NCI-H187 (cell line): Measurements from ENCODE around the gene EEF1B2.
"Not testable (repeated sequence)": the region's sequence is repeated elsewhere in the genome, so short reads cannot be mapped to it uniquely, and the experiment has no call there.

Source experiments
- DNase-seq, 2 experiments: peaks; one replicate each; lab custom pipeline; 2025; lab: John Stamatoyannopoulos, UW

The EEF1B2 gene

DNA sequence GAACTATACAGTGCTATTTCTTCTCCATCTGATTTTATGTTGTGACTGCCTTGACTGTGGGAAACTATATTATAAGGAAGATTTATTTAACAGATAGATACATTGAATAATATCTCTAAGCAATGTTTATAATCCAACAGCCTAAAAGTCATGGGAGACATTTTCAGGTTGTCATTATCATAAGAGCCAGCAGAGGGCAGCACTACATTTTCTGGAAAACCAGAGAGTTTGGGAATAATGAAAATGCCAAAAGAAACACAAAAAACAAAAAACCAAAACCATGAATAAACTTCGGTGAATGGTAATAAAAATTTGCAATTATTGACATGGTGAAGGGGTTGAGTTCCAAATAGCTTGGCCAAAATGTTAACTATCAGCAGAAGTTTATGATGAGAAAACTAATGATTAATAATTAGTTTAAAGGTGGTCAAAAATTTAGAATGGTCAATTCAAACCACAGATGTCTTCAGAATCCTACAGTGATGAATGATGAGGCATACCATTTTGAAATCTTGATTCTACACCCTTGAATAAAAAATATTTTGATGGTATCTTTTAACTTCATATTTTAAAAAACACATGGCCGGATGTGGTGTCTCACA, 4.7 kb downstream of the EEF1B2 start:
- no peak for DNase-seq

DNA sequence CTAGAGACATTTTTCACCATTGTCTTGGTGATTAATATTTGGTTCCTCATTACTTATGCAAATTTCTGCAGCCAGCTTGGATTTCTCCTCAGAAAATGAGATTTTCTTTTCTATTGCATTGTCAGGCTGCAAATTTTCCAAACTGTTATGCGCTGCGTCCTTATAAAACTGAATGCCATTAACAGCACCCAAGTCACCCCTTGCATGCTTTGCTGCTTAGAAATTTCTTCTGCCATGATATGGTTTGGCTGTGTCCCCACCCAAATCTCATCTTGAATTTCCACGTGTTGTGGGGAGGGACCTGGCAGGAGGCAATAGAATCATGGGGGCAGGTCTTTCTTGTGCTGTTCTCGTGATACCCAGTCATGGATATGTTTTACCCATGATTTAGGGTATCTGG, 8.5 kb downstream of the EEF1B2 start:
- DNase-seq, result not testable (repeated sequence)

DNA sequence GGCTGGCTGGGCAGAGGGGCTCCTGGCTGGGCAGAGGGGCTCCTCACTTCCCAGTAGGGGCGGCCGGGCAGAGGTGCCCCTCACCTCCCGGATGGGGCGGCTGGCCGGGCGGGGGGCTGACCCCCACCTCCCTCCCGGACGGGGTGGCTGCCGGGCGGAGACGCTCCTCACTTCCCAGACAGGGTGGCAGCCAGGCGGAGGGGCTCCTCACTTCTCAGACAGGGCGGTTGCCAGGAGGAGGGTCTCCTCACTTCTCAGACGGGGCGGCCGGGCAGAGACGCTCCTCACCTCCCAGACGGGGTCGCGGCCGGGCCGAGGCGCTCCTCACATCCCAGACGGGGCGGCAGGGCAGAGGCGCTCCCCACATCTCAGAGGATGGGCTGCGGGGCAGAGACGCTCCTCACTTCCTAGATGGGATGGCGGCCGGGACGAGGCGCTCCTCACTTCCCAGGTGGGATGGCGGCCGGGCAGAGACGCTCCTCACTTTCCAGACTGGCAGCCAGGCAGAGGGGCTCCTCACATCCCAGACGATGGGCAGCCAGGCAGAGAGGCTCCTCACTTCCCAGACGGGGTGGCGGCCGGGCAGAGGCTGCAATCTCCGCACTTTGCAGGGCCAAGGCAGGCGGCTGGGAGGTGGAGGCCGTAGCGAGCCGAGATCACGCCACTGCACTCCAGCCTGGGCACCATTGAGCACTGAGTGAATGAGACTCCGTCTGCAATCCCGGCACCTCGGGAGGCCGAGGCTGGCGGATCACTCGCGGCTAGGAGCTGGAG, 12.1 kb downstream of the EEF1B2 start:
- not testable (repeated sequence) for DNase-seq

DNA sequence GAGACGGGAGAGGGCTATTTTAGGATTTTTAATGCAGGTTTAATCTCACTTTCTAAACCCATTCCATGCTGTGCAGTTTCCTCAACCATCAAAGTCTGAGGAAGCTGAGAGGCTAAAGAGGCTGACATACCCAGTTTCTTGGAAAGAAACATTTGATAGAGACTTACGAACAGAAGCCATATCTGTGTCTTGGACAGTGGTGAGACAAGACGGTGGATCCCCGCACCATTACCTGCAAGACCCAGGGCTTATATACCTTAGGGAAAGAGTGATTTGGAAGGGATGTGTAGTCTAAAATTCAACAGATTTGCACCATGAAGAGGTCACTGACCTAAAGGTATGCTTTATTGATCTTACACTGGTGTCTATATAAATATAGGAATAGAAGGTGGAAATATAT, 13.5 kb downstream of the EEF1B2 start:
- DNase-seq, result no peak

DNA sequence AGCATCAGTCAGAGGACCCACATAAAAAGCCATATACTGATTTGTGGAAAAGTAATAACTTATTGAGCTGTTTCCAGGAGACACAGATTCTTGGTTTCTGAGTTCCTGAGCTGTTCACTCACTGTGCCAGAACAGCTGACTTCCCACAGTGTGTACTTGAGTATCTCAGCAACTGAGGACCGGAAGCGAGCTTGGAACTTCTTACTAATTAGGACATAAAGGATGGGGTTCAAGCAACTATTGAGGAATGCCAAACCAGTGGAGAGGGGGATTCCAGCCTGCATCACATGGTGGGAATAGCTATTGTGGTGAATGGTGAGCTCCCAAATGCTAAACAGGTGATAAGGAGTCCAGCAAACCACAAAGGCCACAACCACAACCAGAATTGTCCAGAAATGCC, 16.4 kb downstream of the EEF1B2 start:
- no peak for DNase-seq

DNA sequence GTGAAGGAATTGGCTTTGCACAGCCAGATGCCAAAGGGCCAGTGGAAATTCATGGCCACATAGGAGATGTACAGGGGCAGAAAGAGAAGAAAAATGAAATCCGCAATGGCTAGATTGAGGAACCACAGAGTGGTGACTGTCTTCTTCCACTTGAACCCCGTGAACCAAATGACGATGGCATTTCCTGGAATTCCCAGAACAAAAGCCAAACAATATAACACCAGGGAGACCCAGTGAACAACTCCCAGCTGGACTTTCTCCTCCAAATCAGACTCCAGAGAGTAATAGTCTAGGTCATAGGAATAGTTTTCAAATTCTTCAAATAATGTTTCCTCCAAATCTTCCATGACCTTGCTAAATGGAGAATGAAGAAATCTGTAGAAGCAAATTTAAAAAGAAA, 17.2 kb downstream of the EEF1B2 start:
- no peak for DNase-seq

DNA sequence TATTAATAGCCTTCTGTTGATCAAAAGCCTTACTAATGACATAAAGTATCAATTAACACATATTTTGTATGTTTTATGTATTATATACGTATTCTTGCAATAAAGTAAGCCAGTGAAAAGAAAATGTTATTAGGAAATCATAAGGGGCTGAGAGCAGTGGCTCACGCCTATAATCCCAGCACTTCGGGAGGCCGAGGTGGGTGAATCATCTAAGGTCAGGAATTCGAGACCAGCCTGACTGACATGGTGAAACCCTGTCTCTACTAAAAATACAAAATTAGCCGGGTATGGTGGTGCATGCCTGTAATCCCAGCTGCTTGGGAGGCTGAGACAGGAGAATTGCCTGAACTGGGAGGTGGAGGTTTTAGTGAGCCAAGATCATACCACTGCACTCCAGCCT, 21.8 kb downstream of the EEF1B2 start:
- not testable (repeated sequence) for DNase-seq

DNA sequence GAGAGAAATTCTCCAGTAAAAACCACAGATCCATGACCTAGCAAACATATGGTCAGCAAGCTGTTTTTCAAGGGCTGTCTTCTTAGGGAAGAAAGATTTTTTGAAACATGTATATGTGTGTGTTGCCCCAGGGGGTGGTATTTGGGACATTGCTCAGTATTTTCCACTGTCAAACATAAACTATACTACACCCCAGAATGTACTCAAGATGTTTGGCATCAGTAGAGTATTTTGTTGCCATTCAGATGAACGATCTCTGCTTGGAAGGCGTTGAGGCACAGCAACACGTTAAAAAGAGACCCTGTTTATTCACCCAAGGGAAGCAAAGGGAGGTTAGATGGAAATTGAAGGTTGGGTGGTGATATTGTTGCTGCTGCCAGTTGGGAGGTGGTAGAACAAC, 30.0 kb downstream of the EEF1B2 start:
- DNase-seq, result no peak

DNA sequence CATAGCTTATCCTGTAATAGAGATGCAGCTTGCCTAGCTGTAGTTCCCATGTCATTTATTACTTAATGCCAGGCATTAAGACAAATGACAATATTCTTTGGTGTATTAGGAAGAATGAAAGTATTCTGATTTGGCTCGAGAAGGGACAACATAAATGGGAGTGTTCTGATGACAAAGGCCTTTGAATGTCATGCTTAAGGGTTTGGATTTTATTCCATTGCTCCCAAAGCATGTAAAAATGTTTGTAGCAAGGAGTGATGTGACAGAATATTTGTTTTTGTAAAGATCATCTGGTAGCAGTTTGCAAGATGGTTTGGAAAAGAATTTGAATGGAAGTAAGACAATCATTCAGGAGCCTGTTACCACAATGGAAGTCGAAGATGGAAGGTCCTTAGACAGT, 30.4 kb downstream of the EEF1B2 start:
- DNase-seq, result no peak

DNA sequence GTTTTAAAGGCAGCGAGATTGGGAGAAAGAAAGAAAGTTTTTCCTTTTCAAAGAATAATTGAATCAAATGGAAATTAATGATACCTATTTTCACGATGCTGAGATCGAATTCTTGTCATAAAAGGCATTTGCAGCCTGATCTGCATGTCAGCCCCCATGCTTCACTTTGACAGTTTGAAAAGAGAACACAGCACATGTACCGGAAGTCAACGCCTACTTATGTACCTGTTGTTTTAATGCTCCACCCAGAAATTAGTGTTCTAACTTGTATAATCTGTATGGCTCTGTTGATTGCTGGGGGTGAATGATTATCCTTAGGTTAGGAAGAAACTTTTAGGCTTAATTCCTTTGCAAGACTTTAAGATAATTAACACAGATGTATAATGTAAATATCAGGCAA, 31.0 kb downstream of the EEF1B2 start:
- DNase-seq, result no peak

DNA sequence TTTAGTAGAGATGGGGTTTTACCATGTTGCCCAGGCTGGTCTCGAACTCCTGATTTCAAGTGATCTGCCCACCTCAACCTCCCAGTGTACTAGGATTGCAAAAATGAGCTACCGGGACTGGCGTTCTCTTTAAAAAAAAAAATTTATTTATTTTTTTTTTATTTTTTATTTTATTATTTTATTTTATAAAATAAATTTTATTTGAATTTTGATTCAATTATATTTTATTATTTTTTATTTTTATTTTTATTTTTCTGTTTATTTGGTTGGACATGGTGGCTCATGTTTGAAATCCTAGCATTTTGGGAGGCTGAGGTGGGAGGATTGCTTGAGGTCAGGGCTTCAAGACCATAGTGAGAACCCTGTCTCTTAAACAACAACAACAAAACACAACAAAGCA, 32.5 kb downstream of the EEF1B2 start:
- DNase-seq, result no peak

DNA sequence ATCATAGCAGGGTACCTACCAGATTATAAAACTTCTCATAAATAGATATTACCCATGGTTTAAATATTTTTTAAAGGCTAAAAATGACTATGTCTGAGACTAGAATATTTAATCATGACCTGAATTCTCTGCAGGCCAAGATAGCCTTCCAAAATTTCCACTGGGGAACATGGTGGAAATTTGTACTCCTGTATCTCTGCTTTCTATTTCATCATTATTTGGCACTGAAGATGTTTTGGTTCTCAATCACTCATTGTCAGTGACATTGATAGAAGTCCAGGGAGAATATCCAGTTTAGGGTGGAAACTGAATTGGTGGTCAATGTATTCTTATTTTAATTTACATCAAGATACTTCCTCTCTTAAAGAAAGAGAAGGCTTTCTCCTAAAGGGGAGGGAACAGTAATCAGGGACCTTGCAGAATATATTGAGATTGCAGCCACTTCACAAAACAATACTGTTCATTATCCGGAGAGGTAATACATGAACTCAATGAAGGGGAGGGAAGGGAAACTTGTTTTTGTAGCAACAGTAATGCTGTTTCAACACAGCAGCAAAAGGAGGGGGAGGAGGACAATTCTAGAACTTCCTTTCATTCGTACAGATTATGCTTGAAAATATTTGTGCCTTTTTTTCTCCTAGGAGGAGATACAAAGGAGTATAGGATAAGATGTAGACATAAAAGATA, 34.1 kb downstream of the EEF1B2 start:
- DNase-seq, result no peak

DNA sequence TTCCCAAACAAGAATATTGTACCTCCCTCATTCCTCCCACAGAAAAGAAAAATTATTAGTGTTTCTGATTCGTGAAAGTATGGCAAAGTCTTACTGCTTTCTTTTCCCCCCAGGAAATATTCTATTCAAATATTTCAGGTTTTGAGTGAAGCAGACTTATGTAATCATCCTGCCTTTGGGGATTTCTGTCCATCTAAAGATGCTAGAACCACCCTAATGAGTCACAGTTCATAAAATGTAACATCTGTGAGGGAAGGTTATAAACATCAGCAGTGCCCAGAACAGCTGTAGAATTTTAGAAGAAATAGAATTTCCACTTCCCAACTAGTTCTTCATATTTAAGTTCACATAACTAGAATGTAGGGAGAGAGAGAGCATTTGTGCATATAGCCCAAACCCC, 39.0 kb downstream of the EEF1B2 start:
- DNase-seq, result no peak

DNA sequence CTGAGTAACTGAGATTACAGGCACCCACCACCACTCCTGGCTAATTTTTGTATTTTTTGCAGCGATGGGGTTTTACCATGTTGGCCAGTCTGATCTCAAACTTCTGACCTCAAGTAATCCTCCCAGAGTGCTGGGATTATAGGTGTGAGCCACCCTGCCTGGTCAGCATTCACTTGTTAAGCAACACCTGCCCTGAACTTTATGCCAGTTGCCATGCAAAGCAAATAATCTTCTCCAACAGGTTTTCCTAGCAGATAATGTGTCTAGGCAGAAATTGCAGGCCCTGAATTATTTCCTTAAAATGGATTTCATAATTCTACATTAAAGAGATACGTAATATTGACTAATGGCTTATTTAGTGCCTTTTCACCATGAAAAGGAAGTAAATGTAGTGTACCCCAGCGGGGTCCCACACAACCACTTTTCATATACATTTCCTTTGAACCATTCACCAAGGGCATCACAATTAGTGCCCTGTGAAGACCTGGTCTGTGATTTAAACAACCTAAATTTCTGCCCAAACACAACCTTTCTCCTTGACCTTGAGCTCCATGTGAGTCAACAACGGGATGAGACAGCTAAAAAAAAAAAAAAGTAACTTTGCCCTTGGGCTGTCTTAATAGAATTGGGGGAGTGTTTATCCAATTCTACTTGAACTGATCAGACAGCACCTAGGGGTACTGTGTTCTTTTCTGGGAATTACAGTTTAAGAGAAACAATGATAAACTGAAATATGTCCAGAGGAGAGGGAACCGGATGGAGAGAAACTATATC, 41.6 kb downstream of the EEF1B2 start:
- DNase-seq, result no peak

DNA sequence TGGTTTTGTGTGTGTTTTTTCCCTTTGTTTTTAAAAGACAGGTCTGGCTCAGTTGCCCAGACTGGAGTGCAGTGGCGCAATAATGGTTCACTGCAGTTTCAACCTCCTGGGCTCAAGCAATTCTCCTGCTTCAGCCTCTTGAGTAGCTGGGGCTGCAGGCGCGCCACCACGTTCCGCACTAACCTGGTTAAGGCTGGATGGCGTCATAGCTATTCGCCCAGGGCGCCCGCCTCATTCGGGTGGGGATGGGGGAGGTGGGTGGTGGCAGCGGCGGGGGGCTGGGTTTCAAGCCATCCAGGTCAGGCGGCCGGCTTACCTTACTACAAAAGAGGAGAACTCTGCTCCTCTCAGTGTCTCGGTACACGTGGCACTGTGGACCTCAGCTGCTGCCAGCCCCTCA, 42.8 kb downstream of the EEF1B2 start:
- no peak for DNase-seq

DNA sequence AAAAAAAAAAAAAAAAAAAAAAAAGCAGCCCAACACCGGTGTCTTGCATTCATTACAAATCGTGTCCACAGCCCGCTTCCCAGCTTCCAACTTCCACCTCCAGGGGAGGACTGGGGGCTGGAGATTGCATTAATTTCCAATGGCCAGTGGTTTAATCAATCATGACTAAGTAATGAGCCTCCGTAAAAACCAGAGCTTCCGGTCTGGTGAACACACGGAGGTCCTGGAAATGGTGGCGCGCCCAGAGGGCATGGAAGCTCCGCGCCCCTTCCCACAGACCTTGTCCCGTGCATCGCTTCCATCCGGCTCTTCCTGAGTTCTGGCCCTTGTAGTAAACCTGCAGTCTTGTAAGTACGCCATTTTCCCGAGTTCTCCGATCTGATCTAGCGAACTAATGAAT, 43.6 kb downstream of the EEF1B2 start:
- DNase-seq, result no peak

DNA sequence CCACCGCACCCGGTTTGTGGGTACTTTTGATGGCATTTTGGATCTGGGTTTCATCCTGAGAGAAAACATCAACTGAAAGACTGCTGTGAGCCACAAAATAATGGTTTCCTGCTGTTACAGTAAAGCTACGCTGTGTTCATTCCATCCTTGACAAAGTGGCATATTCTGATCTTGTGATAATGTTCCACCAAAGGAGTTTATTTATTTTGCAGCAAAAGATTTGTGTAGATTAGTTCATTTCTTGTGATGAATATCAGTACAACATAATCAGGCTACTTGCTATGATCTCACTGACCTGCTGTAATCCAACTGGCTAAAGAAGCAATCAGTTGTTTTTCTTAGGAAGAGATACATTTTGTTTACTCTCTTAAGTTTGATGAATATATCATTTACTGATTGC, 45.0 kb downstream of the EEF1B2 start:
- no peak for DNase-seq

DNA sequence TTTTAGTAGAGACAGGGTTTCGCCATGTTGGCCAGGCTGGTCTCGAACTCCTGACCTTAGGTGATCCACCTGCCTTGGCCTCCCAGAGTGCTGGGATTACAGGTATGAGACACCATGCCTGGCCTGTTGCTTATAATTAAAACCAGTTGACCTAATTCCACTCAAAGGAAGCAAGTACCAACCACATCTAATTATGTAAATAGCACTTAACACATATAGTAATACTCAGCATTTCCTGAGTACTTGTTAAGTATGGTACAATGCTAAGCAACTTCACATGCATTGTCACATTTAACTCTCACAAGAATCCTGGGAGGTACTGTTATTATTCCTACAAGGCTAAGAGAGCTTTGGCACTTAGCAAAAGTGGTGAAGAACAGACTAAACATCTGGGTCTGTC, 47.6 kb downstream of the EEF1B2 start:
- DNase-seq, result not testable (repeated sequence)

DNA sequence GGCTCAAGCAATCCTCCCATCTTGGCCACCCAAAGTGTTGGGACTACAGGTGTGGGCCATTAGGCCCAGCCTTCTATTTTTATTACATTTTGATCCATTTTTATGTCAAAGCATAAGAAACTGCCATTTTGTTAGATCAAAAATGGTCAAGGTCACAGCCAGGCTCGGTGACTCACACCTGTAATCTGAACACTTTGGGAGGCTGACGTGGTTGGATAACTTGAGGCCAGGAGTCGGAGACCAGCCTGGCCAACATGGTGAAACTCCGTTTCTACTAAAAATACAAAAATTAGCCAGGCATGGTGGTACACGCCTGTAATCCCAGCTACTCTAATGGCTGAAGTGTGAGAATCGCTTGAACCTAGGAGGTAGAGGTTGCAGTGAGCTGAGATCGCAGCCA, 49.2 kb downstream of the EEF1B2 start:
- DNase-seq, result no peak

DNA sequence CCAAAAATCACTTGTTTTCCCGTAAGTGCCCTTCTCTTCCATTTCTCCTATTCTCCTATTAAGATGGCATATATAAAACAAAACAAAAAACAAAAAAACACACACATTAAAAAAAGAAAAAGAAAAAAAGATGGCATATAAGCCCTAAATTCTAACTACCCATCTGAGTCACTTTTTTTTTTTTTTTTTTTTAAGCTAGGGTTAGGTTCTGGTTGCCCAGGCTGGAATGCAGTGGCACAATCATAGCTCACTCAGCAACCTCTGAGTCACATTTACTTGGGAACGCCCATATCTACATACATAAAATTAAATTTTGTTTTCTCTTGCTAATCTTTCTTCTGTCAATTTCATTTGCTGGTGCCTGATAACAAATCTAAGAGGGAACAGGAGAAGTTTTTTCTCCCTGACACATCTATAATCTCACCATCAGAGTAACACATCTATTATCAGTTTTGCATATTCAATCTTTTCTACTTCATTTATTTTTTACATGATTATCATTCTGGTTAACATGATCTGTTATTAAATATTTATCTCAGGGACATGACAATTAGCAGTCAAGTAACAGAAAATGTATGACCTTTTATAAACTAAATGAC, 52.1 kb downstream of the EEF1B2 start:
- no peak for DNase-seq
